CD4-positive, alpha-beta T cell treated with Interleukin-4 for 1 hour (primary cell): ENCODE results near the gene RNF141.

Experiments
- DNase-seq, 2 donors: peaks; one replicate each; pipeline ENCODE4 v3.0.0-alpha.2; 2020 to 2022

RNF141 gene

DNA sequence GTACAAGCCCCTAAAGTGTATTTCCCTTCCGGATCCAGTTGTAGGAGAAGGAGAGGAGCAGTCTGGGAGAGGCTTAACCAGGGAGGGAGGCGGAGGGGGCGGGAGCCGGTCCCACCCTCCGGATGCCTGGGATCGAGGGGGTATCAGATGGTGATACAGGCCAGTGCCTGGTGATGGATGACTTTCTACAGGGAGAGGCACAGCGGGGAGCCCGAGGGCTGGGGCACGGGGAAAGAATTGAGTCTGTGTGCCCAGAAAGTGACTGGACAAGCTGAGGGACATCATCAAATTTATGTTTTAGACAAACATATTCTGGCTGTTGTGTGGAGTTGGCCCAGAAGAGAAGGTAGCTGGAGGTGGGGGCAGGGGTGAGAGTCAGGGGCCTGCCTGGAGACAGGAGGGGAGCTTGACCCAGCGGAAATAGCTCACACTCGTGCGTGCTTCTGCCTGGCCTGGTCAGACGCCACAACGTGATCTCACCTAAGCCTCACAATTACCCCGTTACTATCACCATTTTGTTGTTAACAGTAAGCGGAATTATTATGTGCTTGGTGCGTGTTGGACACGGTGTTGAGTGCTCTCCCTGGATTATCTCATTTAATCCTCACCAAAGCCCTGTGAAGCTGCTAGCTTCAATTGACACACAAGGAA lies 43.5 kb downstream of the RNF141 start:
- no peak for DNase-seq

DNA sequence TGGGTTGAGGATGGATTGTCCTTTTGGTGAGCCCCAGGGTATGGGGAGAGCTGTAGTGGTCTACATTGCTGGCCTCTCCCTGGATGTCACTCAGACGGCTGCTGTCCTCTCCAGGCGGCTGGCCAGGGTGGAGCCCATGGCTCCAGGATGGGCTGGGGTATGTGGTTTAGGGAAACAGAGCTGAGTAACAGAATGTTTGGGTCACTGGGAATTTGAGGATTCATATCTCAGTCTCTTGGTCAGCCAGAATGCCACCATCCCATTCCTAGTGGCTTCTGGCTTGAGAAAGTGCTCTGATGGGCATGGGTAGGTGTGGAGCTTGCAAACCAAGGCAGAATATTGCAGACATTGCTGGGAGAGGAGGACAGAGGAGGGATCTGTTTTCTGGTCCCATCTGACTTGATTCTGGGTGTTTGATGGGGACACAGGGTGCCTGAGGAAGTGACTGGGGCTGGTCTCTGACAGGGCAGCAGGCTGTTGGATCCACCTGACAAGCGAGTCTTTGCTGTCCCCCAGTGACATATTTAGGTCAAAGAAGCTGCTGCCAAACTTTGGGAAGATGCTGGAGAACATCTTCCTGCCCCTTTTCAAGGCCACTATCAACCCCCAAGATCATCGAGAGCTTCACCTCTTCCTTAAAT lies 44.6 kb downstream of the RNF141 start:
- DNase-seq: no peak

DNA sequence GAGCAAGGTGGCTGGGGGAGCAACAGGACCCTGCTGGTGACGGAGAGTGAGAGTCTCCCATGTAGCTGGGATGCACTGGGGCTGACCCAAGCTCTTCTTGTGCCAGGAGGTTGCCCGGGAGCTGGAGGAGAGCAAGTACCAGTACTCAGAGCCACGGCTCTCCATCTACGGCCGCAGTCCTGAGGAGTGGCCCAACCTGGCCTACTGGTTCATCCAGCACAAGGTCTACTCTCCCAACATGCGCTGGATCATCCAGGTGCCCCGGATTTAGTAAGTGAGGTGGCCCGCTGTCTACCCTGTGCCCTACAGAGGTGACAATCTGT lies 45.6 kb downstream of the RNF141 start:
- no peak for DNase-seq

DNA sequence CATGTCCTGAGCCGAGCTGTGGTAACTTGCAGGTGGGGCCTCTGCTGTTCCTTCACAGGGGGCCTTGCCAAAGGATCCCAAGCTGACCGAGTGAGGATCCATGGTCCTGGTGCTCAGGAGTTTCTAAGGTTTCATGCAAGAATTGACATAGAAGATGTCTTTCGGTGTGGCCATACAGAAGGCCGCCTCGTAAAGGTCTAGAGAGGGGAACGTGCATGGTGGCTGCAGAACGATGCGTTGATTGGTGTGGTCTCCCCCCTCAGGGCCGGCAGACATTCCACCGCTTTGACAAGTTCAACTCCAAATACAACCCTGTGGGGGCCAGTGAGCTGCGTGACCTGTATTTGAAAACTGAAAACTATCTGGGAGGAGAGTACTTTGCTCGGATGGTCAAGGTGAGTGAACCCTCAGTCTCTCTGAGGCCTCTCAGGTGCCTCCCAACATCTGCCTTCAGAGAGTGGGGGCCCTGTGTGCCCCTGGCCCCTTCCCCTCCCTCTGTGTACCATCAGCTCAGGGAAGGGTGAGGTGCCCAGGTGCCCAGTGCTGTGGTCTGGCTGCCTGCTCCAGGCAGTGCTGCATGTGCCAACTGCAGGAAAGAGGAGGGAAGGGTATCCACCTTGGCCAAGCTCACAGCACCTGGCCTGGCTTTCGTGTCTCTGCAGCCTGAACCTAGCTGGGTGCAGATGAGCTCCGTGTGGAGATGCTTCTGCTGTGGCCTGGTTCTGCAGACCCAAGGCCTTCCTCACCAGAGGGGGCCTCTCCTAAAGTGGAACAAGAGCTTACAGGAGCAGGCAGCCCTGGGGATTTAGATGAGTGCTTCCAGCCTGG lies 46.1 kb downstream of the RNF141 start:
- no peak for DNase-seq

DNA sequence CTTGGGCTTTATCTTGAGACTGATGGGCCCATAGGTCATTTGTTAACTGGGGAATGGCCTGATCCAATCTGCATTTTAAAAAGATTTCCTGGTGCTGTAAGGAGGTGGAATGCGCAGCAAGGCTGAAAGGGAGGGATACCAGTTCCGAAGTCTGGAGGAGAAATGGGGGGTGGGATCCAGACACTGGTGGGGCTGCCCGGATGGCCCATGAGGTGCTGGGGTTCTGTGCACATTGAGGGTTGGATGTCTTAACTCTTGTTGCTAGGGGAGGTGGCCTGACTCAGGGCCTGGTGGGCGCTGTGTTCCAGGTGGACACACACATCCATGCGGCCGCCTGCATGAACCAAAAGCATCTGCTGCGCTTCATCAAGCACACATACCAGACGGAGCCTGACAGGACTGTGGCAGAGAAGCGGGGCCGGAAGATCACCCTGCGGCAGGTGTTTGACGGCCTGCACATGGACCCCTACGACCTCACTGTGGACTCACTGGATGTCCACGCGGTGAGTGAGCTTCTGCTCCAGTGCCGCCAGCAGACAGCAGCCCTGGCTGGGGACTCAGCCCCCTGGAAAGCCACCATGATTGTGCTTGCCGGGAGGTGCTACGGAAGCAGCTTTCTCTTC lies 47.8 kb downstream of the RNF141 start:
- DNase-seq: no peak

DNA sequence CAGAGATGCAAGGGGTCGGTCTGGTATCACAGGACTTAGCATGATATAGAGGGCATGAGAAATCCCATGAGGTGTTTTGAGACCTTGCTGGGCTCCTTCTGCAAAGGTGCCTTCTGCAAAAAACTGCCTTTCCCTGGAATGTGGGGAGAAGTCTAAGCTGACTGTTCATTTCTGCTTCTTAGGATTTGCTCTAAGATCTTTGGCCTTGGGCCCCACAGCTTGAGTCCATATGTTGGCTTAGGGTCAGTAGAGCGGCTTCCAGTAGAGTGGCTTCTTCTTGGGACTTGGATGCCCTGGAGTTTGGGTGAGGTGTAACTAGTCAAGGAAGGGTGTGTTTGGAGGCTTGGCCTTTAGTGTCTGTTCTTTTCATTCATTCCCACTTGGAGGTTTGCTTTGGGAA lies 48.9 kb downstream of the RNF141 start:
- no peak for DNase-seq

DNA sequence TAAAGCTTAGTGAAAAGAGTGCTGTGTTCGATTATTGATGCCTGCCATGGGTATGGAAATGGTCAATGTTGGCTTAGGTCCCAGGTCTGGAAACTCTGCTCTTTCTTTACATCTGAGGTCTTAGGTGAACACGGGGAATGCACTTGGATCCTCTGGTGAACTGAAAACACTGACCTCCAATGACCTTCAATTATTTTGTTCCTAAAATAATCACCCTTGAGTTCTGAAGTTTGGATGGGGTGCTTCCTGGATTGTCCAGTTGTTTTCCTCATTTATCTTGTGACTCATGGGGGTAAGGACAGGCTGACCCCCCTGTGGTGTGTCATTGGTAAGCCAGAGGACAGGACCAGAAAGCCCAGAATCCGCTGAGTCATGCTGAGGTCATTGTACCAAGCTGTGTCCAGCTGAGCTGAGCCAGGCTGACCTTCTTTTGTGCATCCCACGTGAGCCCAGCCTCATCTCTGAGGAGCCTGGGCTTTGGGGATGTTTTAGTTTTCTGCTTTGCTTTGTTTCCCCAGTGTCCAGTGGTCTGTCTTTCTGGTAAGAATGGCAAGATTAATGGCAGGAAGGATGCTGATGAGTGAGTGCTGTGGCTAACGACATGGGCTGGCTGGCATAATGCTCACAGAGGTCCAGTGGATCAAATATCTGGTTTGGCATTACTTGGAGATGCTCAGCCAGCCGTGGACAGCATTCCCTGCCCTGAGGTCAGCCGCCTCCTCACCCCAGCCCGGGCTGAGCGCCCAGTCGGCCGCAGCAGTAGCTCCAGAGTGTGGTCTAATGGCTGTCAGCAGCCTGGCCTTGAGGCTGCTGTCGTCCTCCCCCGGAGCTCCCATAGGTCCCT lies 50.4 kb downstream of the RNF141 start:
- DNase-seq: no peak

DNA sequence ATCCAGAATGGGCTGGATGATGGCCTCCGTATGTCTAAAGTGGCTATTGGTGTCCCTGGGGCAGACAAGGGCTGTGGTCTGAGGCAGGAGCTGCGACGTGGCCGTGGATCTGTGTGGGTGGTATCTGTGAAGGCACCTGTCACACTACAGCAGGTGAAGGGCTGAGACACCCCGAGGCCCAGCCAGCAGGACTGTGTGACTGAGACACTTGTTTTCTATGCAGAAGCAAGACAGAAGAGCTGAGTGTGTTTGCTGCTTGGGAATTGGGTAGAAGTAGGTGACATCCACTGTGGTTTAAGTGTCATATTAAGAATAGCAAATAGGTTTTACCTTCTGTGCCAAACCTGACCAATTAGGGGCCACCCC lies 51.0 kb downstream of the RNF141 start:
- no peak for DNase-seq

DNA sequence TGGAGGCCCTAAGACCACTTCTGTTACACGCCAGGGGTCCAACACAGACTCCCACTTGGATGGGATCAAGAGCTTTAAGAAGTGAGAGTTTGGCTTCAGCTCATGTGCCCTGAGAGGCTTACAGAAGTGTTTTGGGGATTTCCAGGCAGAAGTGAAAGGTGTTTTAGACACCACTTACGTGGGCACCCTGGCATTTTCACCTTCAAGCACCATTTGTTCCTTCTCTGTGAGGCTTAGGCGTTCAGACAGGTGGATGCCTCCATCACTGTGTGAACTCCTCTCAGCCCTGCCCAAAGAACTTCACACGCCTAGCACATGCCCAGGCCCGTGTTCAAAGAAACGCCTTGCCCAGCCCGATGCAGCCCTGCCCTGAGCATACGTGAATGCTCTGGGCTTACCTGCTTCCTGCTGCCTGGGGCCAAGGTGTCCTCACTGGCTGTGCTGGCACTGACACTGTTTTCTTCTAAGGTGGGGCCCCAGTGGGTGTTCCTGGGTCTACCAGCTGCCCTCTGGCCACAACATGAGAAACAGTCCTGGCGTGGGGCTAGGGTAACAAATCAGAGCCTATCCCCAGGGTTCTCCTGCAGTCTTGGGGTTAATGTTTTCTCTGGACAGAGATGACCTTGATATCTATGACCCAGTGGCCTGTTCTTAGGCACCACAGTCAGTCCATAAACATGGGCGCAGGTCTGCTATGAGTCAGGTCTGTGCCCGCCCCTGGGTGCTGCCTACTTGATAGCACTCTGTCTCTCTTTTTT lies 51.9 kb downstream of the RNF141 start:
- peak; percentile 2 to 72 for DNase-seq

DNA sequence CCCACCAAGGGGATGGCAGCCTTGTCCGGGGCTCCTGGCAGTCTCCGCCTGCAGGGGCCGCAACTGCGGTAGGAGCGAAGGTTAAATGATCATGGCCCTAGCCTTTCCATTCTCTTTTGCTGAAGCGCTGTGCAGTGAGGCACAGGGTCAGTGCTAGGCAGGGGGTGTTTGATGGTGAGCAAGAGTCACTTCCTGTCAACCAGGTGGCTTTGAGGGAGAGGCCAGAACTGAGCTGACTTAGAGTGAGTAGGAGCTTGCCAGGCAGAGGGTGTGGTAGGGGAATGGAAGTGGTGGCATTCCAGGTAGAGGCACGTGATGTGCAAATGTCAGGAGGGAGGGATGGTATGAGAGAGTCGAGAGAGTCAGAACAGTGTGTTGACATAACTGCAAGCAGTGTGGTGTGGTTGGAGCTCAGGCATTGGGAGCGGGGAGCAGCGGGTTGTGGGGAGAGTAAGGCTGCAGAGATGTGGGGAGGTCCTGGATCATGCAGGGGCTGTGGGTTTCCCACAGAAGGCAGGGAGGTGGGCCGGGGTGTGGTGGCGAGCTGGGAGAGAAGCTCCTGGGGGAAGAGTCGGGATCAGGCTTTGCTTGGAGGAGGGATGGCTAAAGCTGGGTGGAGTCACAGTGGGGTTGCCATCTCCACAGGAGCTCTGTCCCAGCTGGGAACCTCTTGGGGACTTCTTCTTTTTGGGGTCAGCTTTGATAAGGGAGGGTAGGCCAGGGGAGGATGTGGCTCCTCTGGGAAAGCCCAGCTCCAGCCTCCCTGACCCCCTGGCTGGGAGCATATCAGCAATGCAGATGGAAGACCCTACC lies 52.7 kb downstream of the RNF141 start:
- no peak for DNase-seq

DNA sequence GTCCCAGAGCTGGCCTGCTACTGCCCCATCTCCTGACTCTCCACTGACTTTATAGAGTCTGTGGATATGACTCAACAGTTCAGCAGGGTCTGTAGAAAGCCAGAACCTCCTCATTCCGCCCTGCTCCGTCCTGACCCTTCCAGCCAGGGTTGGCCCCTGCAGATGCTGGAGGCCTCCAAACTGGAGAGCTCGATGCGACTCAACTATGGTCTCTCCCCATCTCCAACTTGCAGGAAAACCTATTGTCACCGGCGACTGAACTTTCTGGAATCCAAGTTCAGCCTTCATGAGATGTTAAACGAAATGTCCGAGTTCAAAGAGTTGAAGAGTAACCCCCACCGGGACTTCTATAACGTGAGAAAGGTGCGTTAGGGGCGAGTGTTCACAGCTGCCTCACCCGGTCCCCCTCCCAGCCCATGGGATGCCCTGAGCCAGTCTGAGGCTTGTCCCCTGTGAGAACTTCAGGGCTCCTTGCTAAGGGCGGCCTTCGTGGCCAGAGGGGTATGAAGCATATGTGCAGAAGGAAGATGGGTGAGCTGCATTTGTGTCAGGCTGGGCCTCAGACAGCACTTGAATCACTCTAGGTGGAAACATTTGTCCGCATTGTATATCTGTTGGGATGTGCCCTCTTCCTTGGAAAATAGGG lies 53.9 kb downstream of the RNF141 start:
- DNase-seq: no peak

DNA sequence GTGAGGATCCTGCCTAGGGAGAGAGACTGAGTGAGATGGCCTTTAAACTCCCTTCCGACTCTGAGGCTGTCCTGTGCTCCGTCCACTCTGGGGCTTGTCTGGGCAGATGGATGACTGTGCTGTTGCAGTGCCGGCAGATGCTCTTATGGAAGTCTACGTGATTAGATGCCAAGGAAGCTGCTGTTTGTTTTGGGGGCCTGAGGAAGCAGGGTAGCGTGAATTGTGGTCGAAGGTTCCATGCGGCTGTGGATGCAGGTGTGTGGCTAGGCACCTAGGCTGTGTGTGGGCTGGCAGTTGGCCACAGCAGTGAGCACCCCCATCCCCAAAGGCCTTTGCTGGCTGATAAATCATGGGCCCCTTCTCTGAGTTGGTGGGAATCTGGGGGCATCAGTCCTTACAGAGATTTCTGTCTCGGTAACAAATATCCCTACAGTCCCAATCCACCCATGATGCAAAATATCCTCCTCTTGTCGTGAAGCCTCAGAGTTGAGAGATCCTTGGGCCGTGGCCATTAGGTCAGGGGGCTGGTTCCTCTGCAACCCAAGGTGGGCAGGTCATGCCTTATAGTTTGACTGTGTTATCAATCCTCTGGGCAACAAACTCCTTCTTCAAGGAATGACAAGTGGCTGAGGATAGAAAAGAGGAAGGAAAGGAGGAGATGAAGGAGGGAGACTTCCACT lies 54.7 kb downstream of the RNF141 start:
- DNase-seq: no peak

DNA sequence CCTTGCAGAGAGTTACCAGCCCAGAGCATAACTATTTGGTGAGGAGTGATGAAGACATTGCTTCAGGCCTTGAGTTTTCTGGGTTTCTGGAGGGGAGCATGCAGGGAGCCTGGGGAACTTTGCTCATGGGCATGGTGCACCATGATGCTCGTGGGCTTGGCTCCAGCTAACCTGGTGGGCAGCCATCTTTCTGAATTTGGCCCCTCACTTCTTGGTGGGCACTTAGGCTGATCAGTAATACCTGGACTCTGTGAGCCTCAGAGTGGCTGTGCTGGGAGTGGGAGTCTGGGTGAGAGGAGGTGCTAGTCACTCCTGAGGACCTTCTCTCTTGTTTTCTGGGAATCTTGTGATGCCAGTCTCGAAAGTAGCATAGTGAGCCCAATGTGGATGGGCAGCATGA lies 55.3 kb downstream of the RNF141 start:
- no peak for DNase-seq

DNA sequence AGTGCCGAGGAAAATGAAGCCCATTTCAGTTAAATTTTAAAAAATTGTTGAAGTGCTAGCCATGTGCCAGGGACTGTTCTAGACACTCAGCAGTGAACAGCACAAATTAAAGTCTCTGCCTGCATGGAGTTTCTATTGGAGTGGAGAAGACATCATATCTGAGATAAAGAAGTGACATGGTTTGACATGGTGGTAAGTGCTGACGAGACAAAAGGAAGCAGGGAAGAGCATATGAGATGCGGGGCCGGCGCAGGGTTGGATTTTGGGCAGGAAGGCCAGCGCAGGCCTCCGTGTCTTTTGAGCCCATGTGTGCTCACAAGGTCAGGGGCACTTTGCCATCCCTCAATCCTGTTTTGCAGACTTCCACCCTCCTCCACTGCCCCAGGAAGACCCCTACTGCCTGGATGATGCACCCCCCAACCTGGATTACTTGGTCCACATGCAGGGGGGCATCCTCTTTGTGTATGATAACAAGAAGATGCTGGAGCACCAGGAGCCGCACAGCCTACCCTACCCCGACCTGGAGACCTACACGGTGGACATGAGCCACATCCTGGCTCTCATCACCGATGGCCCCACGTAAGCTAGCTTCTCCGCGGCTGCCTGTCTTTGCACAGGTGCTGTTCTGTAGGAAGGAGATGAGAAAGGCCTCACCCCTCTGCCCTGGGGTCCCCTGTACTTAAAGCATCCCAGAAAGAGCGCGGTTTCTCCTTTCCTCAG lies 56.4 kb downstream of the RNF141 start:
- DNase-seq: peak in 1 of 2 donors; percentile 4

DNA sequence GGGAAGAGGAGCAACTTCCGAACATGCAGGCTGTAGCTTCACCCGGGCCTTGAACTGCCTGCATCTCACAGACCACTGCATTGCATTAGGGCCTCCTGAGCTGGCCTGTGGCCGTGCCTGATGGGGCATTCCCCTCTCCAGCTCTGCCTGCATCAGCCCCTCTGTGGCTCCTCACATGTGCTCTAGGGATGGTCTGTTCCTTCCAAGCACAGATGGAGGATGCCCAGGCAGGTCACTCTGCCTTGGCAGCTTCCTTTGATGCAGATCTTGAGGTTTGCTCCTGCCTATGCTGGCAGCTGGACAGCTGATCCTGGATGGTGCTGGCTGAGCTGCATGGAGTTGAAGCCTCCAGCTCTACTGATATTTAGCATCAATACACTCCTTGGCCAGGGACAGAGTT lies 57.4 kb downstream of the RNF141 start:
- no peak for DNase-seq

DNA sequence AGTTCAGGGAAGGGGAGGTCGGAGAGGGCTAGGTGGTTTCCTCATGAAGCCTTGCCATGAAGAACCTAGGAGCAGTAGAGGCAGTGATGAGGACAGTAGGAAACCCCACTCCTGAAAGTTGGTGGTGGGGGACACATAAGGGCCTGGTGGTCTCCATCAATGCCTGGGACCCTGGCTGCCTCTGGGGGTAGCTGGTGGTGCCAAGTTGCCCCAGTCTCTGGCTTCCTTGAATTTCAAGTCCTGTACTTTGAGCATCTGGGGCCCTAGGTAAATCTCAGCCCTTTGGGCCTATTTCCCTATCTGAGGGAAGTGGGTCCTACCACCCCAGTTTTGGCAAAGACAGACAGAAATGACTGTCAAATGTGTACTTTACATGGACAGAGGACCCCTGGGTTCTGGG lies 57.8 kb downstream of the RNF141 start:
- DNase-seq: no peak

DNA sequence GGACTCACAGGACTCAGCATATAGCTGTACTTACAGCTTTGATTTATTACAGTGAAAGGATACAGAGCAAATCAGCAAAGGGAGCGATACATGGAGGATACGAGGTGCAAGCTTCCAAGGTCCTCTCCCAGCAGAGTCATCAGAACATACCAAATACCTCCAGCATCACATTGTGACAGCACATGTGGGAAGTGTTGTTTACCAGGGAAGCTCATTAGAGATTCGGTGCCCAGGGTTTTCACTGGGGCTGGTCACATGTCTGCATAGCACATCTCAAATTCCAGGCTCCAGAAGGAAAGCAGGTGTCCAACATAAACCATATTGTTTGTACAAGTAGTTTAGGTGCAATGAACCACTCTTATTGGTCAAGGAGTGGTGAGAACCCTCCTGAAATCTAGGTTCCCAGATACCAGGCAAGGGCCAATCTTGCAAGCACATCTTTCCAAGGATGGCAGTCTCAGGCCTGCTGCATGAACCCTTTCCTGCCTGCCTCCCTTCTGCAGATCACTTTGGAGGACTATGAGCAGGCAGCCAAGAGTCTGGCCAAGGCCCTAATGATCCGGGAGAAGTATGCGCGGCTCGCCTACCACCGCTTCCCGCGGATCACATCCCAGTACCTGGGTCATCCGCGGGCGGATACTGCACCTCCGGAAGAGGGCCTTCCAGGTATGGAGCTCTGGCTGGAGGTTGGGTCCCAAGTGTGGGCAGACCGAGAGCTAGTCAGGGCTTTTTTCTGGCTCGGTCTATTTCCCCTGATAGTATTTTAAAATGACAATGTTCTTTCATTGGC lies 59.2 kb downstream of the RNF141 start:
- DNase-seq: no peak

DNA sequence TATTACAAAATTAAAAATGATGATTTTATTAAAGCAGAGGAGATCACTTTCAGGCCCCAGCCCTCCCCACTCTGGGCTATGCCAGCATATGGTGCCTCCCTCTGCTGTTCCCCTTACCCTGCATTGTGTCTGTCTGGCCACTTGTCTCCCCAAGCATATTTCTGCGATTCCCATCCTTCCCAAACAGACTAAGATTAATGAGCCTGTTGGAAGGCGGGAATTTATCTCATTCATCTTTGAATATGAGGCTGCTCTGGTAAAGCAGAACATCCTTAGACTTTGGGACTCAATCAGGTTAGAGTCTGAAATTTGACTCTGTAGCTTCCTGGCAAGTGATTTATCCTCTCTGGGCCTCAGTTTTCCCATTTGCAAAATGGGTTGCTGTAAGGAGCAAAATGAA lies 60.2 kb downstream of the RNF141 start:
- DNase-seq: no peak

DNA sequence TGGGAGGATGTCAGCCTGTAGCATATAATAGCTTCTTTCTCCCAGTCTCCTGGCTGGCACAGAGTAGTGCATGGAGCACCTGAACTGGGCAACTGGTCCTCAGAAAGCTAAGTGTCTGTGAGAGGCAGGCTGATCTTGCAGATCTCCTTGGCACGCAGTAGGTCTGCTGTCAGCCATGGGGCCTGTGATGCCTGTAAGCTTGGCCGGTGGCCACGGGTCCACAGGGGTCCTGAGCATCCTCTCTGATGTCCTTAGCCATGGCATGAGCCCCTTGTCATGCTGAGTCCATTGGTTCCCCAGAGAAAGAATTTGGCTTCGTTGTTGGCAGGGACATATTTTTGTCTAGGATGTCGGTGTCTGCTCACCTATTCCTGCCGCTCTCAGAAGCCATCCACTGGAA lies 61.0 kb downstream of the RNF141 start:
- no peak for DNase-seq
